Gastroesophageal sphincter (tissue), 3 donors: ENCODE data around the gene TNC.

Experiments
- CTCF ChIP-seq, 4 experiments: fragments of 200-600 bp in 2 of 4; fragments of 450-650 bp in 2 of 4; sonication (generic) in 1 of 4; IDR thresholded peaks; one replicate each; pipeline ENCODE4 v1.5.1; 2017 to 2019; ENCODE audit warnings: antibody characterized with exemption in 4 of 4, mild to moderate bottlenecking in 2 of 4, moderate library complexity in 2 of 4
- EP300 ChIP-seq: sonication (generic); formaldehyde crosslinking; IDR thresholded peaks from one replicate; pipeline ENCODE4 v1.6.1; 2017; ENCODE audit warnings: antibody characterized with exemption, mild to moderate bottlenecking

- TF ChIP-seq EP300 (no peak), CTCF (IDR thresholded peaks at IDR 0.05) (no peak)
These were observed 46.6 kb upstream of the TNC start for GRCh38 chr9:115164511-115164974.
